ENCODE data around the gene ZNF609. TPM values are rescaled to one million over a fixed set of nuclear protein-coding genes. Genes with fewer than 3 reads are reported as not detected.
"Not testable (repeated sequence)": the region's sequence is repeated elsewhere in the genome, so short reads cannot be mapped to it uniquely, and the experiment has no call there.

ZNF609 gene
- polyA plus RNA-seq, 12 donors, result 13.2 to 23.3 (median 16.4) TPM; not detected in 1

DNA sequence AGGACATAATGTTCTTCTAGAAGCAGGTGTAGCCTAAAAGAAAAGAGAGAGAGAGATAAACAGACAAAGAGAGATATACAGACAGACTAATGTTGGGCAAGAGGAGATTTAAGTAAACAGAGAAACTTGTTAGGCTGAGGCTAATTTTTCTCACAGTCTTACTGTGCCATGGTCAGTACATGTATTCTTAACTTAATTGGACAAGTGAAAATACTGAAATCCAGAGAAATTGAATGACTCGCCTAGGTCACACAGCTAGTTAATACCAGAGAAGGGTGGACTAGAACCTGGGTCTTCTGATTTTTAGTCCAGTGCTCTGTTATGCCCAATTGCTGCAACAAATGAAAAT lies 6.7 kb upstream of the ZNF609 start:
- no peak for DNase-seq

DNA sequence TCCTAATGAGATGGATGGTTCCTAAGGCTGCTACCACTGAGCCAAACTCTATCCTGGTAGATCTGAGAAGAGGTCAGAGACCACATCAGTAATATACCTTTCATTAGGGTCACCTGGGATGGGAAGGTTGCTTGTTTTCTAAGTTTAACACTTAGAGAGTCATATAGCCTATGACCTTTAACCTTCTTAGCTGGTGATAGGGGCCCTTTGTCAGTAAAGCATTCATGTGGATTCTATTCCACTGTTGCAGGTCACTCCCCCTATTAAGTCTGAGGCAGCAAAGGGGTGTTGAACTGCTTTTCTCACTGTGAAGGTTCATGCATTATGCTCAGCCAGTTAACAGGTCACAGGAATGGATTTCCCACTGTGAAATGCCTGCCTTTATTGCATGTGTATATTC lies 6.1 kb upstream of the ZNF609 start:
- no peak for DNase-seq

DNA sequence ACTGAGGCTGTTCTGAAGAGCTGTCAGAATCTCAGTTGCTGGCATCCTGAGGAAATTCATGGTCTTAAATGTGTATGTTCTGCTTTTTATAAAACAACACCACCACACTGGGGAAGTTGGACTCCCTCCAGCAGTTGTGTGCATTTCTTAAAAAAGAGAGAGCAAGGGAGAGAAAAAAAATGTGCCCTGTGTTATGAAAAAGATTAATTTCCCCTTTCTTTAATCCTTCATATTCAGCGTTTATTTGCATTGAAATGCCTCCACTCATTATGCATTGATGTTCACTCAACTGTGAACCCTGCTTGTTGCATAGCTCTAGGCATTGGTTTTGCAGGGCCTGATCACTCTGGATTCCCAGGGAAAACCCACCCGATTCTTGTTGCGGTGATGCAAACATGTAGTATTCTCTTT lies 4.4 kb upstream of the ZNF609 start:
- peak; percentile 15 for DNase-seq

DNA sequence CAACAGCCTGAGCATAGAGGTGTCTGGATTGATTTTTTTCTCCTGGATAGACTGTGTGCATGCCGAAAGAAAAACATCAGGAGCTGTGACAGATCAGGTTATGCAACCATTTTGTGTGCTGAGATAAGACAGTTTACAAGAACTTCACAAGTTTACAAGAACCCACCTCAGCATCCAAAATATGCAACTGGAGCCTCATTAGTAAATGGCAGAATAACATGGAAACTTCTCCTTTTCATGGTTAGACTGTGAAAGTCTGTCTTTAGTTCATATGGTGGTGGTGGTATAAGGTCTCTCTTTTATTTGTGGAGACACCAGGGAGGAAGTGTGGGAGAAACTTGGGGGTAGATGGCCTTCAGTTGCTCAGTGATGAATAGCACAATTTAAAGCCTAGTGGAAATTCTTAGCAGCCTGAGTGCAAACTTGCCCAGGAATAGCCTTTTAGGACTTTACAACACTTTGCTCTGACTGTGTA lies 3.7 kb upstream of the ZNF609 start:
- DNase-seq, result no peak

DNA sequence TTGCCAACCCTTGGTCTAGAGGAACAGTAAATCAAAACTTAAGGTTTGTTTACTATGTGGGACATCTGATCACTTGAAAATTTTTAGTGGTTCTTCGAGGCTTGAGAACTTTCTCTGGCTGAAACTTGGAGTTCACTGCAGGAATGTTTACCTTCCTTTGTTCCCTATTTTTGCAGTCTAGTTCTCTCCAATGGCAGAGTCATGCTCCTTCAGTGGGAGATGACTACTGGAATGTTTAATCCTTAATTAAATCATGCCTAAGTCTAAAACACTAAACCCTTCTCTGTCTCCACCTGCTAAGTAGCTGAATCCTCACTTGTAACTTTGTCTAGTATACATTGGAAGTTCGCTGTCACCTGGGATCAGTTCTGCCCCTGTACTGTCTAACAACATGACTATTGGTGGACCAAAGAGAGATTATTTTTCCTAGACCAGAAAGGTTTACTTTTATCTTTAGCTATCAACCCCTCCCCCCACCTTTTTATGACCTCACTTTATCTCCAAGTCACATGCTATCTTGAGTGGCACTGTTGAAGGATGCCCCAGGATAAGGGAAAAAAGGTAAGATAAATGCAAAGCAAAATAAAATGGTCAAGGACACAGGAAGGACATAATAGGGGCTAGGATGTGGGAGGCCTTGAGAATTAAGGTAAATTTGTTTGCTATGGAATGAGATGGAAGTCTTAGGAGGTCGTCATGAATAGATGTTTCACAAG lies 1.2 kb upstream of the ZNF609 start:
- DNase-seq, result no peak

DNA sequence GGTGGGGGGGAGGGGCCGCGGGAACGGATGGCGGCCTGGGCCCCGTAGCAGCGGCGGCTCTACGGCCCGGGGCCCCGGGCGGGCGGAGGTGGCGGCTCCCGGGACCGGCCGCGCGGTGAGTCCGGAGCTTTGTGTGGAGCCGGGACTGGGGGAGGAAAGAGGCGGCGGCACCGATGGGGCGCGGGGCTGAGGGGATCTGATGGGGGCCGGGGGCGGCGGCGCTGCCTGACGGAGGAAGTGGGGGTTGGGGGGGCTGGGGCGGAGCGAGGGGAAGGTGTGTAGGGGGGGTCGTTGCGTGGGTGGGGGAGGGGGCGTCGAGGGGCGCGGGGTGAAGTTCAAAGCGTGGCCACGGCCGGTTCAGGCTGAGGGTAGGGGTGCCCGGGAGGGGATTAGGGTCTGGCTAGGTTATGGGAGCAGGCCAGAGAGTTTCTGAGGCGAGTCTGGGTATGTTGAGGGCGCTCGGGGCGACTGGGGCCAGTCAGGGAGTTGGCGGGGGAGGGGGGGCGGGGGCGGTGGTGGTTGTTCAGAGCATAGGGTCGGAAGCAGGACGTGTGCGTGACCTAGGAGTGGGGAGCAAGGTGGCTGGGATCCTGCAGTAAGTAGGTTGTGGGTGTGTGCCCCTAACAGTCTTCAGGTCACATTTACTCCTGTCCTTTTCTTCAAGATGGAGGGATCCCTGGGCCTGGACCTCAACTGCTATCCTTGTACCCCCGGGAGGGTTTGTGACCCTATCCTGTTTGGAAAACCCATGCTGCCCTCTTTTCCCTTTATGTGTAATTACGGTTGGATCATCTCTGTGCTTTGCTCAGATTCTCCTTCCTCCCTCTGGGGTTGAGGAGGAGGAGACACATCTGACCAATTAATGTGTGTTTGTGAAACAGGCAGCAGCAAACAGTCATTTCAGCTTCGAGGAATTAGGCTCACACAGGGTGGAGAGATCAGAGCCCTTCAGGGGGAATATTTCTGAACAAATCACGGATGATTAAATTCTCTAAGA lies 644 bp downstream of the ZNF609 start:
- peak; percentile 66 for DNase-seq

DNA sequence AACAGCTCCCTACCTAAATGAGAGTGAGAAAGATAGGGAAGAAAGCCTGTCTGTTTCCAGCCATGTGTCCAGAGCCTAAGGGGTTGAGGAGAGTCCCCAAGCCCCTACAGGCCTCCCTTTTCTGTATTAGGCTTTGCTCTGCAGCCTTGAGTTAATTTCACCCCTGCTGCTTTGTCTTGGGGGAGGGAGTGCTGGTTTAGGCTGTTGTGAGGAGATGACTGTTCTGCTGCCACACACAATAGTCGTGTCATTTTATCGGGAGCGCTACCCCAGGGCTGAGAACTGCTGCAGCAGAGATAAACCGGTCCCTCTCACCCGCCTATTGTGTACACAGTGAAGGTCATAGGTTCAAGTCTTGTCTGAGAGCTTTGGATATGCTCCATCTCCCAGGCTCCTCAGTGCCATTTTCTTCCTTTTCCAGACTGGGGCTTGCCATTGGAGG lies 1.4 kb downstream of the ZNF609 start:
- no peak for DNase-seq

DNA sequence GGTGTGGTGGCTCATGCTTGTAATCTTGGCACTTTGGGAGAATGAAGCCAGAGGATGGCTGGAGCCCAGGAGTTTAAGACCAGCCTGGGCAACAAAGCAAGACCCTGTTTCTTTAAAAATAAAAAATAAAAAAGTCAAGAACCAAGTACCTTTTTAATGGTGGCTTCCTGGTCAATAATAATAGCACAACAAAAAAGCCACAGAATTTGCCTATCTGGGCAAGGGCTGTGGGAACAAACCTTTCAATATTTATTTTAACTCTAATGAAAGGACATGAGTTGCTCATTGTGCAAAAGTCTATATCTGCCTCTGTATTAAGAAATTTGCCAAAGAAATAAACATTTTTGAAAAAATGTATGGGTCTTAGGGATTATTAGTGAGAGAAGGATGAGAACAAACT lies 2.1 kb downstream of the ZNF609 start:
- DNase-seq, result no peak

DNA sequence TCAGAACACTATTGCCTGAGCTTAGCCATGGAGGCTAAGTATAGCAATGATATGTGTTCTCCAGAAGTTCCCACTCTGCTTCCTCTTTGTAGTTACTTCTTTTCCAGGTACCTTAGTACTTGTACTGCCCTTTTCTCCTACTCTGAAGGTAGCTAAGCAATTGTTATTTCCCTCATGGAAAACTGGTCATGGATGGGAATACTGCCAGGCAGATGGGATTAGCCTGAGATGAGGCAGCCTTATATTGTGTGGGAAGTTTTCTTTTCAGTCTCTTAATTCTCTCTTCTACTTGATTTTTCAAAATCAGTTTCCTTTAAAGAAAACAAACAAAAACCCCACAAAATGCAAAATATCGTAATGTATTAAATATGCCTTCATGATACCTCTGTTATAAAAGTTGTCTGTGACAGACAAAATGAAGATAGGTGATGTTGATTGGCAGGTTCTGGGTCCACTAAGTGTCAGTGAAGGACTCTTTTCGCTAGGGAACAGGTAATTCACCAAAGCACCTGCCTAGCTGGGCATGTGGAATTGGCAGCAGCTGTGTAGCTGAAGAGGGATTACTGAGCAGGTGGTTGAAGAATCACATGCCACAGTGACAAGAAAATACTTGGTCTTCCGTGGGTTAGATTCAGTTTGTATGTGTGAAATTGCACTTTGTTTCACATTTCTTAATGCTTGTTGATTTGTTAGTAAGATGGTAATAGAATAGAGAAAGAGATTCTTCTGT lies 4.1 kb downstream of the ZNF609 start:
- peak; percentile 62 for DNase-seq

DNA sequence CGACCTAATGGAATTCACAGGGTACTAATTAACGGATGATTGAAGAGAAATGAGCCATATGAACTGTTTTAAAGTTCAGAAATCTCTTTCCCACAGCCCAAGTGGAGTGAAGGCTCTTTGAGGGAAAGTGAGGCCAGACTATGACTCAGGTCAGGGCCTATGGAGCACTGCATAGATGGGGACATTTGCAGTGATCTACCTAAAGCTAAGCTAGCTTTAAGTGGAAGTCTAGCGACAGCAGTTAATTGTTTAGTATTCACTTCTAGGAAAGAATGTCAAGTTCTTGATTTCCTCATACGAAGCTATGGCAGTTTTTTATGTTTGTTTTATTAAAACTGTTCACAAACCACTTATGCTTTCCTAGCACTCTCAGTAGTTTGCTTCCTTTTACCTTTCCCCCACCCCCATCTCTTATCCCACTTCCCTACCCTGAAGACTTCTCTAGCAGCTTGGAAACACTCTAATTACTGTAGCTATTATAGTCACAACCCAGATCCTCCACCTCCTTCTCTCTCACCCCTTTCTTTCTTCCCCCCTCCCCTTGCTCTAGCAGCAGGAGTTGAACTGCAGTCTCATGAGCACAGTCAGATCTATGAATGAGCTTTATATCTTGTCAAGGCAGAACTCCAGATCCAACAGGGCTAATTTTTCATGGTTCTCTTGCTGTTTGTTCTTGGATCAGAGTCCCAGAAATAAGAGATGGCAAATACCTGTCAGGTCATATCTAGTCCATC lies 6.2 kb downstream of the ZNF609 start:
- DNase-seq, result no peak

DNA sequence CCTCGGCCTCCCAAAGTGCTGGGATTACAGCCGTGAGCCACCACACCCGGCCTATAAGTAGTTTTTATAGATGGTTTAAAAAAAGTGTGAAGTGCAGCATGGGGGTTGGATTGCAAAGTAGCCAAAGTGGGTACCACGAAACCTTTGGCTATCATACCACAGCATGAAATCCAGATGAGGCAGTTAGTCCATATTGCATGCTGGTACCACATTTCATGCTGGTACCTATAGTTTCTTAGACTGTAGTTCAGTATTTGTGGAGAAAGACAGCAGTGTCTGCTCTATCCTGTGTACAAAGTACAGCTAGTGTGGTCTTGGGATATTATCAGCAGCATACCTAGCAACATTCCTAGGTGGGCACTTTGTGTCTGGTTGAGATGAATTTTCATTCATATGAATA lies 11.8 kb downstream of the ZNF609 start:
- DNase-seq, result no peak

DNA sequence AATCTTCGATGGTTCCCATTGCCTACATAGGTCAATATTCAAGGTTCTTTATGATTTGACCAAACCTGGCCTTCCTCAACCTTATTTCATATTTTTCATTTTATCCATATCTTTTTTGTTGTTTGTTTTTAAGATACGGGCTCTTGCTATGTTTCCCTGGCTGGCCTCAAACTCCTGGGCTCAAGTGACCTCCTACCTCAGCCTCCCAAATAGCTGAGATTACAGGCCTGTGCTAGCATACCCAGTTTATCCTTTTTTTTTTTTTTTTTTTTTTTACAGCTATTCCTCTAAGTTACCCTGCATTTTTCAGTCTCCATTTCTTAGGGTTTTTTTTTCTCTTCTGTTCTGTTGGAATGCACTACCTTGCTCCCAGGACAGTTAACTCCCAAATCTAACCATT lies 14.5 kb downstream of the ZNF609 start:
- DNase-seq, result no peak

DNA sequence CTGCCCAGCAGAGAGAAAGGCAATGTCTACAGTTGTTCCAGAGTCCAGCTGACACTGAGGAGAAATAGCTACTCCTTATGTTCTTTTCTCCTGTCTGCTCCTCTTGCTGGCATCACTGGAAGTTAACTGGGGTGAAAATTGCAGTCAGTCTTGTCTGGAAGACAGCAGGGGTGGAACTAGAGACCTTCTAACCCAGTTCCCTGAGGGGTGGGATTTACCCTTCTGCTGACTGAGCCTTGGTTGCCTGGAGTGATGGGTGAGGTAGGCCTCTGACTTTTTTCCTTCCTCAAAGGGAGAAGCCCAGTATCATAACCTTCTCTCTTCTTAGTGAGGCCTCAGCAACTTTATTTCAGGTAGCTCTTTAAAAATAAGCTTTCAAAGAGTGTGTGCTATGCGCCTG lies 16.2 kb downstream of the ZNF609 start:
- DNase-seq, result no peak

DNA sequence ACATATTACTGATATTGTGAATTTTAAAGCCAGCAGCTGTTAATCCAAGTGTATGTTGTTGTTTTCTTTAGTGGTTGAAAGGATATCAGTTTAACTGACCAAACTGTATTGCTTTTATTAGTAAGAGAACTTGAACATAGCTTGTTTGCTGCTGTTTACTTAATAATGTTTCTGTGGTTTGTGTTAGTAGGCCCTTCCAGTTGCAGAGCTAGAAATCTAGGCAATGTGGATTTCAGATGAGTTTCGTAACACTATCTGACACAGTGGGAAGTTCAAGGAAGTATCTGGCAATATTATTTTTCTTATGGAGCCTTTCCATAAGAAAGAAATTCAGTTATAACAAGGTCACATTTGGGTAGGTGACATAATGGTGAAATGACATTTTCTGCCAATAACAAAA lies 18.5 kb downstream of the ZNF609 start:
- DNase-seq, result no peak

DNA sequence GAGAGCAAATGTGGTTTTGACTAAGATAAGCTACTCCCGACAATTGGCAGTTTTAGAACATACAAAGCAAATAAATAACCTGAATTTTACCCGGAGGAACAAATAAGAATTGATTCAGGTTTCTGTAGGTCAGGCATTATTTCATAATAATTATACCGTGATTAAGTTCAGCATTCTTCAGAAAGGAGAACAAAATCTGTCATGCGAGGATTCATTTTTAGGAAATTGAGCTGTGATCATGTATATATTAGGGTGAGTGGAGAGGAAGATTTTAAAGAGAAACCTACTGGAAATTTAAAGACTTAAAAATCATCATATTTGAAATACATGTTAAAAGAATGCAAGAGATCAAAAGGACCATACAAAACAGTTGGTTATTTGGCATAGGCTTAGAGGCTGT lies 20.5 kb downstream of the ZNF609 start:
- no peak for DNase-seq

DNA sequence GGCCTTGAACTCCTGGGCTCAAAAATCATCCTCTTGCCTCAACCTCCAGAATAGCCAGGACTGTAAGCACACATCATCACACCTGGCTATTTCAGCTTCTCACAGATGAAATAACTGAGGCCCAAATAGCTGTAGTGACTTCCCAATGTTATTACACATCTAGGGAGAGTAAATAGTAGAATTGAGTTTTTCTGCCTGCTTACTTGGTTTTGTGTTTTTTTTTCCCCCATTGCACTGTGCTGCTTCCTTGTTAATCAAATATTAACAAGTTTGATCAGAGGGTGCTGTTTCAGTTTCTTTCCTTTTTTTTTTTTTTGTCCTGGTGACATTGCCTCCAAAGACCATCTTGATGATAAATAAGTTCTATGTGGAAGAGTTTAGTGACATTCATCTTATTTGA lies 23.4 kb downstream of the ZNF609 start:
- DNase-seq, result no peak

DNA sequence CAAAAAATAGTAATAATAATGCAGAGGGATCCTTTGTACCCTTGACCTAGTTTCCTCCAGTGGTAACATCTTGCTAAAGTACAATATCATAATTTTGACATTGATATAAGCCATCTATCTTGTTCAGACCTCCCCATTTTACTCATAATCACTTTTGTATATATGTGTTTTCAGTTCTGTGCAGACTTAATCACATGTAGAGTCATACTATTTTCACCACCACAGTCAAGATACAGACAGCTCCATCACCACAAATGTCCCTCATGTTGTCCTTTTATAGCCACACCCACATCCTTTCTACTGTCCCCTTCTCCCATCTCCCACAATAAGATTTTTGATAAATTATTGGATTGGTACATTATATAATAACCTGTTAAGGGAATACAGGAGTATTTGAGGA lies 25.4 kb downstream of the ZNF609 start:
- DNase-seq, result no peak

DNA sequence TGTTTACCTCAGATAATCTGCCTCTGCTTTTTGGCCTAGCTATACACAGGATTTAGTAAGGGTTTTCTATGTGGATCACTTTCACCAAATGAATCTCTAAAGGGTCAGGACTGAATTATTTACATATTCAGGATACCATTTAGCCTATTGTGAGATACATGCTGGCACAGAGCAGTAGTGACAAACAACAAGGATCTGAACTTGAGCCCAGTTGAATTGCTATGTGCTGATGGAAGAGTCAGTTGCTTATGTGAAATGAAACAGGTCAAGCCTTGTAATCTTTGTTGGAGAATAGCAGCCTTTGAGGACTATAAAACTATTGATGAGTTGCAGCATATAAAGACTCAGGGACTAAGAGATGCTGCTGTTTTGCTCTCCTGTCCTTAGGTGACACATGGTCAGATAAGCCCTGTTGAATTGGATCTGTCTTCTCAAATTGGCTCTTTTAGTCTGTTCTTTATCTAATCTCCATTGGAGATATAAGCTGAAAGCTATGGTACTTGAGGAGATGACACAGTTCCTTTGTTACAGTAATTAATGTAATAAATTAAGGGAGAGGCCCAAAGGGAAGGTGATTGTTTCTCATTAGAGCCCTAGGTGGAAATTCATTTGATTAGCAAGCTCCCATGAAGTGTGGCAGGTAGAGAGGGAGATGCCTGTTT lies 30.4 kb downstream of the ZNF609 start:
- no peak for DNase-seq

DNA sequence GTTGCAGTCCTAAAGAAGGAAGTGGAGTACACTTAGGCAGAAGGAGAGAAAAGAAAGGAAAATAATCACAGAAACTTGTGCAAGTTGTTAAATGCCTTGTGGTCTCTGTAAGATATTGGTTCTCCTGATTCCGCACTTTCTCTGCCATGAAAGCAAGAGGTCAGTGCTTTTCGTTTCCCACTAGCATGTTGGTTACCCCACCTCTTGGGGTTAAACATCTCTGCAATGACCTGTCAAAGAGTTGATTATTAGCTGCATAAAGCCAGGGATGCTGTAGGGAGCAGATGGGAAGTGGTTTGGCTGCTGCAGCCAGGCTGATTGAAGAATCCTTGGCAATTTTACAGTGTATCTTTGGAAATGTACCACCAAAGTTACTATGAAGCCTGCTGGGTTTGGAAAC lies 33.3 kb downstream of the ZNF609 start:
- no peak for DNase-seq

DNA sequence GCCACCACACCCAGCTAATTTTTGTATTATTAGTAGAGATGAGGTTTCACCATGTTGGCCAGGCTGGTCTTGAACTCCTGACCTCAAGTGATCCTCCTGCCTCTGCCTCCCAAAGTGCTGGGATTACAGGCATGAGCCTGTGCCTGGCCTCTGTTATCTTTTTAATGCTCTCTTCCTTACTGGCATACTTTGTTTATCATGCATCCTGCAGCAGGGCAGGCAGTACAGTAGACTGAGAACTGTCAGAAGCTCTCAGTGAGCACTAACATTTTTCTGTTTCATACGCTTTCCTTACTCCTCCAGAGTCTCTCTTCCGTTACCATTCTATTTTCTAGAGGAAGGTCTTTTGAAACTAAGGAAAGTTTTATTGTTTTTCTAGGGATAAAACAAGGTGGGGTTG lies 35.6 kb downstream of the ZNF609 start:
- DNase-seq, result not testable (repeated sequence)

Measured in muscle of arm (tissue), 12 donors.